GM18499 (cell line): ENCODE data around the gene C1QL2.

Experiments used
- ATAC-seq: cut with Tn5 transposase; IDR thresholded peaks from one replicate; pipeline ENCODE4 v1.9.1; 2021; ENCODE audit warnings: moderate number of reproducible peaks; ENCODE audit not compliant: insufficient read depth, unreplicated experiment

The C1QL2 gene

DNA sequence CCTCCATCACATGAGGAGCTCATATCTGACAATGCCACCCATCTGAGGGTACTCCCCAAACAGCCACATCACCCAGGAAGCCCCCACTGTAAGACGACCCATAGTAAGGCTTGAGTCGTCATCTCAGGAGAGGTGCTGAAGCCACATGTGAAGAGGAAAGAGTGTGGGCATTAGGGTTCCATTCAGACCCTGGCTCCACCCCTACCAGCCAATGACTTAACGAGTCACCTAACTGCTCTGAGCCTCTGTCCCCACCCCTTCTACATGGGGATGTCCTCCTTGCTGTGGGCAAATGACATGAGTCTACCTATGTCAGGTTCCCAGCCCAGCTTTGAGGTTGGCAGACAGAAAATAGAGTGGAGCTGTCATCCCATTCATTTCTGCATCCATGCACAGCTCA lies 46.3 kb downstream of the C1QL2 start:
- no peak for ATAC-seq

DNA sequence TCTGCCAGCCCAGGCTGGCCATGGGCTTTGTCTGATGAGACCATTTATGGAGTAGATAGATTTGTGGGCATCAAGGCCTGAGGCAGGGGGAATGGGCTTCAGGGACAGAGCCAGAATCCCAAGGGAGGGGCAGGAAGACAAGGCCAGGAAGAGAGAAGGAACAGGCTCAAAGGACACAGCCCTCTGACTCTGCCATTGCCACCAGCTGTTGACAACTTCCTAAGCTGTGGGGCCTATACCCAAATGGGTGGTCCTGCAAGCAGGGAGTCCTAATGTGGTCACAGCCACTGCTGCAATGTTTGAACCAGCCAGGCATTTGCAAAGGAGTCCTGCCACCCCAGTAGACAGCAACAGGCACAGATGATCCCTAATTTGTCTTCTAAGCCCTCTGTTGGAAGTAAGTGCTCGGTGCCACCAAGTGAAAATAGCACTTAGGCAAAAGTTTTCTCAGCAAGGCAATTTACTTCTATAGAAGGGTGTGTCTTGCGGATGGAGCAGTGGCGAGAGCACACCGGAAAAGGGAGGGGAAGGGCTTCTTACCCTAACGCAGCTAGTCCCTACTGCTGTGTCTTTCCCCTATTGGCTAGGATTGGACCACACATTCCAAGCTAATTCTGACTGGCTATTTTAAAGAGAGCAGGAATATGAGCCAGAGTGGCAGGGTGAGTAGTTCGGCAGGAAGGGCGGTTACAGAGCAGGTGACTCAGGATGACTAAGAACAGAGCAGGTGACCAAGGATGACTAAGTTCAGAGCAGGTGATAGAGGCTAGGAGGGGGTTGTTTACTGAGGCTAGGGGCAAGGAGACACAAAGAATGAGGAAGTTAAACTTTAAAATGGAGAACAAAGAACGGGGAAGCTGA lies 47.2 kb downstream of the C1QL2 start:
- no peak for ATAC-seq

DNA sequence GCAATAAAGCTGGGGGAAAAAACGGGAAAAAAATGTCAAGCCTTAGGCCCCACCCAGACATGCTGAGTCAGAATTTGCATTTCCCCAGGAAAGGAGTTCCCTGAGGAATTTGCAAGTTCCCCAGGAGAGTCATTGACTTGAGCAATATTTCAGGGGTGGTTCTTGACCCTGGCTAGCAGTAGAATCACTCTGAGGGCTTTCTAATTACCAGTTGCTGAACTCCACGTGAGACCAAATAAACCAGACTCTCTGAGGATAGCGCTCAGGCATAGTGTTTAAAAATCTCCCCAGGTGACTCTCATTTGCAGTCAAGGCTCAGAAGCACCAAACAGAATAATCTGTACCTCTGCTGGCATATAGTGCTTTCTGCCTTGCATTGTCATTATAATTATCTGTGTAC lies 48.7 kb downstream of the C1QL2 start:
- ATAC-seq, result no peak

DNA sequence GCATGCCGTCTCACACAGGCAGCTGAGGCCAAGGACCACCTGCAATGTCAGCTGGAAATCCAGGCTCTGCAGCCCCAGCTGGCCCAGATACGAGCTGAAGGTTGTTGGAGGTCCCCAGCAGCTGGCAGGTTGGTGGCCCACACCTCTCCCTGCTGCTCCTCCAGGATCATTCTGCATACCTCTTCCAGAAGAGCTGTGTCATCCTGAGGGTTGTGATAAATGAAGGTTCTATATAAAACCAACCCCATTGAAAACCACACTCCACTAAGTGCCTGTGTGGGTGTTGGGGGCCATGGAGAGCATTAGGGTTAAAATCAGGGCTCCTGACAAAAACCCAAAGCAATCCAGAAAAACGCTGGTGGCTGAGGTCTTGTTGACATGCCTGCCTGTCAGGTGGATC lies 50.4 kb downstream of the C1QL2 start:
- ATAC-seq, result no peak

DNA sequence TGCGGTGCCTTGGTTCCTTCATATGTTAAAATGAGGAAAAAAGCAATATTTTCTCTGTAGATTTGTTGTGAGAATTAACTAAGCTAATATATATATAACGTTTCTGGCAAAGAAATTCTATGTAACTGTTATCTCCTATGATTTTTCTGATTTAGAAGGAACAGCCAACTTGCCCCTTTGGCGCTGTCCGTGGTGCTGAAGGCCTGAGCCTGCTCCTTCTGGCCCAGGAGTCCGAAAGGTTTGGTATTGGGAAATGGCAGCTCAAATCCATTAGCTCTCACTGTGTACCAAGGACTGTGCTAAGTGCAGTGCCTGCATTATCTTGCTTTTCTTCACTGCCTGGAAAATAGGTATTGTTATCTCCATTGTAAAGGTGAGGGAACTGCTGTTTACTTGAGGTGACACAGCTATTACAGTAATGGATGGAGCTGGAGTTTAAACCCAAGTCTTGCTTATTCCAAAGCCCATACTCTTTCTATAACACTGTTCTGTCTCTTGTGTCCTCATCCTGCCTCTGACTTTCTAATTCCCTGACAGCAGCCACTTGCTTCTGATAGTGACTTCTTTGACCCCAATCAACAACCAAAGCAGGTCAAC lies 52.2 kb downstream of the C1QL2 start:
- no peak for ATAC-seq
